Breast epithelium (tissue), 3 donors: Measurements from ENCODE around the gene NRIP3.

Source experiments
- CTCF ChIP-seq, 3 donors: fragments of 450-650 bp; IDR thresholded peaks; one replicate each; pipeline ENCODE4 v1.5.1; 2016 to 2017; ENCODE audit warnings: antibody characterized with exemption in 3 of 3, mild to moderate bottlenecking in 3 of 3, moderate library complexity in 3 of 3
- POLR2A ChIP-seq: fragments of 450-650 bp; IDR thresholded peaks from one replicate; pipeline ENCODE4 v1.6.1; 2016; ENCODE audit warnings: antibody characterized with exemption, mild to moderate bottlenecking, moderate library complexity
- POLR2AphosphoS5 ChIP-seq, 3 donors: sonication (generic); formaldehyde crosslinking; IDR thresholded peaks; one replicate each; pipeline ENCODE4 v1.6.1; 2017; ENCODE audit warnings: antibody characterized with exemption in 3 of 3

- TF ChIP-seq CTCF (IDR thresholded peaks at IDR 0.05) (no peak), POLR2AphosphoS5 (IDR thresholded peaks at IDR 0.05) (no peak), POLR2A (no peak)
These were observed 26.8 kb upstream of the NRIP3 start for GRCh38 chr11:9030601-9031000.
